HEK293T (cell line): Measurements from ENCODE around the gene TBX5.

ENCODE experiments used
- BHLHE40 ChIP-seq: fragments of 450-650 bp; IDR thresholded peaks from 2 replicates; pipeline ENCODE4 v1.6.1; 2016; ENCODE audit warnings: mild to moderate bottlenecking, moderate library complexity, borderline replicate concordance
- FOXA1 ChIP-seq: fragments of 450-650 bp; IDR thresholded peaks from 2 replicates; pipeline ENCODE4 v1.6.1; 2016; ENCODE audit warnings: mild to moderate bottlenecking
- FOXK2 ChIP-seq: fragments of 450-650 bp; IDR thresholded peaks from 2 replicates; pipeline ENCODE4 v1.6.1; 2016; ENCODE audit warnings: mild to moderate bottlenecking
- LEF1 ChIP-seq: fragments of 450-650 bp; IDR thresholded peaks from 2 replicates; pipeline ENCODE4 v1.6.1; 2017; ENCODE audit warnings: mild to moderate bottlenecking, borderline replicate concordance
- SP1 ChIP-seq: fragments of 450-650 bp; IDR thresholded peaks from 2 replicates; pipeline ENCODE4 v1.6.1; 2017
- SUZ12 ChIP-seq: fragments of 450-650 bp; IDR thresholded peaks from 2 replicates; pipeline ENCODE4 v1.6.1; 2016; ENCODE audit warnings: mild to moderate bottlenecking

GRCh38 chr12:114412307-114412706, 6.4 kb upstream of the TBX5 start:
- no peak for TF ChIP-seq FOXA1
- TF ChIP-seq BHLHE40: no peak
- no peak for TF ChIP-seq SP1
- TF ChIP-seq SUZ12: no peak
- no peak for TF ChIP-seq FOXK2
- TF ChIP-seq LEF1: no peak
